SKM-1 (cell line): ENCODE results near the gene MRPL12.

ENCODE experiments used
- DNase-seq: peaks from one replicate; lab custom pipeline; 2025; ENCODE audit not compliant: unreplicated experiment; lab: John Stamatoyannopoulos, UW

MRPL12 gene

DNA sequence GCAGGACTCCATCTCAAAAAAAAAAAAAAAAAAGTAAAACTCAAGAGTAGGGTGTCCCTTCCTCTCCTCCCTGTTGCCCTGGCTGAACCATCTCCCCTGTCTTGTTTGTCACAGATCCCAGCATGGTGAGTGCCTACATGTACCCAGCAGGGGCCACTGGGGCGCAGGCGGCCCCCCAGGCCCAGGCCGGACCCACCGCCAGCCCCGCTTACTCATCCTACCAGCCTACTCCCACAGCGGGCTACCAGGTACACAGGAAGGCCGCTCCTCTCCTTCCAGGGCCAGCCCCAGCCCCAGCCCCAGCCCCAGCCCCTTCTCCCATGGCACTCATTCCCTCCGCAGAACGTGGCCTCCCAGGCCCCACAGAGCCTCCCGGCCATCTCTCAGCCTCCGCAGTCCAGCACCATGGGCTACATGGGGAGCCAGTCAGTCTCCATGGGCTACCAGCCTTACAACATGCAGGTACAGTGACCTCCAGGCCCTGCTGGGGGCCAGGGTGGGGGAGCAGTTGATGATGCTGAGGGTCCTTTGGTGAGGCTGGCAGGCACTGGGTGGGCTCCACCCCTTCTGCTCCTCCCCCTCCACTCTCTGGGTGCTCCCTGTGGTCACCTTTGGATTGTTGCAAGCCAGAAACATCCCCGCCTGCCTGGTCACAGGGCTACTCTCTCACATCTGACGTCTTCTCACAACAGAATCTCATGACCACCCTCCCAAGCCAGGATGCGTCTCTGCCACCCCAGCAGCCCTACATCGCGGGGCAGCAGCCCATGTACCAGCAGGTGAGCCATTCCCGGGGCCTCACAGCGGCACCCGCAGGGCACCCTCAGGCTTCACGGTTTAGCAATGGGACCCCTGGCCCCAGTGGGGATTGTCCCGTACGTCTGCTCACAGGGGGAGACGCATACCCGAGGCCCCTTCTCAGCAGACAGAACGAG, 2.5 kb upstream of the MRPL12 start:
- DNase-seq = no peak

DNA sequence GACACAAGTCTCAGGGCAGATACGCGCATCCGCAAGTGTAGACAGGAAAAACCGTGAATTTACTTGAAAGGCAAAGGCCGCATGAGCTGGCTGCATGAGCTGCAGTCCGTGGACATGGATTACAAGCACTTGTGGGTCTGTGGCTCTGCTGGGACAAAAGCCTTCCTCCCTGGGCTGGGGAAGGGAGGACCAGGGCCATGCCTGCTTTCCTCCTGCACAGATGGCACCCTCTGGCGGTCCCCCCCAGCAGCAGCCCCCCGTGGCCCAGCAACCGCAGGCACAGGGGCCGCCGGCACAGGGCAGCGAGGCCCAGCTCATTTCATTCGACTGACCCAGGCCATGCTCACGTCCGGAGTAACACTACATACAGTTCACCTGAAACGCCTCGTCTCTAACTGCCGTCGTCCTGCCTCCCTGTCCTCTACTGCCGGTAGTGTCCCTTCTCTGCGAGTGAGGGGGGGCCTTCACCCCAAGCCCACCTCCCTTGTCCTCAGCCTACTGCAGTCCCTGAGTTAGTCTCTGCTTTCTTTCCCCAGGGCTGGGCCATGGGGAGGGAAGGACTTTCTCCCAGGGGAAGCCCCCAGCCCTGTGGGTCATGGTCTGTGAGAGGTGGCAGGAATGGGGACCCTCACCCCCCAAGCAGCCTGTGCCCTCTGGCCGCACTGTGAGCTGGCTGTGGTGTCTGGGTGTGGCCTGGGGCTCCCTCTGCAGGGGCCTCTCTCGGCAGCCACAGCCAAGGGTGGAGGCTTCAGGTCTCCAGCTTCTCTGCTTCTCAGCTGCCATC, 1.7 kb upstream of the MRPL12 start:
- no peak for DNase-seq

DNA sequence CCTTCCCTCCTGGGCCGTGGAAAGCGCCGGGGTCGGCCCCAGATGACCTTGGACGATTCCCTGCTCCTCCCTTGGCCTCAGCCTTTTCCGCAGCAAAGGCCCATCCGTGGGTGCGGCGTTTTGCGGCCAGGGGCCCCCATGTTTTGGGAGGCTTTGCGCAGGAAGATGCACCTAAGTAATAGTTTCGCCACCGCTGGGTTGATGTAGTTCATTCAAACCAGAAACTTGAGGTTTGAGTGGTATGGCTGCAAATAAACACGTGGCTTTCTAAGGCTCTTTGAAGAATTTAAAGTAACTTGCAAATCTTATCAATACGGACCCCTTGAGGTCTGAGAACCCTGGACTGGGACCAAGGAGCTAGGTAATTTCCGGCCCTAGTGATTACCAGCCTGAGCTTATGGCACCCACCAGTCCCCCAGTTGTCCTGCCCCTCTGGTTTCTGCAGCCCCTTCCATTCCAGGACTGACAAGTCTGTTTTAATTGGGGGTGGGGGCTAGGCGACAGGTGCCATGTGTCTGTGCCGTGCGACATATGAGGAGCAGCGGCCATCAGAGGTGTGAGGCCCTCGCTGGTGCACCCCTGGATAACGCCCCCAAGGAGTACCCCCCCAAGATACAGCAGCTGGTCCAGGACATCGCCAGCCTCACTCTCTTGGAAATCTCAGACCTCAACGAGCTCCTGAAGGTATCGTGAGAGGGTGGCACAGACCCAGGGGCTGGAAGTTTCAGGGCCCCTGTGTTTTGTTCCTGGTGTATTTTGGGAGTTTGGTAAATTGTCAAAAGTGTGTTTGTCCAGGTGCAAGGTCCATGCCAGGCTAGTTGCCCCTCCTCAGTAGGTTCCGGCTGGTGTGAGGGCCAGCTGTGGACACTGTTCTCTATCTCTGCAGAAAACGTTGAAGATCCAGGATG, 834 bp downstream of the MRPL12 start:
- DNase-seq = no peak

DNA sequence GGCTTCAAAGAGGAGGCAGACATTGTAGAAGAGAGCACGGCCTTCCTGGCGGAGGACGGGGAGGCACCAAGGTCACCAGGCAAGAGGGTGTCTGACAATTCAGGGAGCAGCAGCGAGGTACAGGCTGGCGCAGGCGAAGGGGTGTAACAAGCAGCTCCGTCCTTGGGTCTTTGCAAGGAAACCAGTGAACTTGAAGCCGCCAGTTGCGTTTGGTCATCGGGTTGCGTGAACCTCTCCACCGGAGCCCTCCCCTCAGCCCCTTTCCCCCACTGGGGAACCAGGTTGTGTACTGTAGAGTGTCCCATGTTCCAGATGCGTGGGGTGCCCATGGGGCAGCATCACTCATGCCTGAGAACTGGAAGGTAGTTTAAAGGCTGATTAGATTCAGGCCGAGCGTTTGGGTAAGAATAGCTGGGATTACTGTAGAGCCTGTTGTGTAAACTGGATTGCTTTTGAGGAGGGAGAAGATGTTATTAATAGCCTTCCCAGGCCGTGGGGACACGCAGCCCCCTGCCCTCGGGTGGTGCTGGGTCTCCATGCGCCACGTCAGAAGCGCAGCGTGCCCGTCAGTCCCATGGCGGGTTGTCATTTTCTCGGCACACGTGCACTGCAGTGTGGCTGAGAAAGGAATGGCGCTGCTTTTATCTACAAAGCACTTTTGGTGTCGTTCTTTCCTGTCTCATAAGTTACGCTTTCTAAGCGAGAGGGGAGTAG, 2.5 kb downstream of the MRPL12 start:
- no peak for DNase-seq

DNA sequence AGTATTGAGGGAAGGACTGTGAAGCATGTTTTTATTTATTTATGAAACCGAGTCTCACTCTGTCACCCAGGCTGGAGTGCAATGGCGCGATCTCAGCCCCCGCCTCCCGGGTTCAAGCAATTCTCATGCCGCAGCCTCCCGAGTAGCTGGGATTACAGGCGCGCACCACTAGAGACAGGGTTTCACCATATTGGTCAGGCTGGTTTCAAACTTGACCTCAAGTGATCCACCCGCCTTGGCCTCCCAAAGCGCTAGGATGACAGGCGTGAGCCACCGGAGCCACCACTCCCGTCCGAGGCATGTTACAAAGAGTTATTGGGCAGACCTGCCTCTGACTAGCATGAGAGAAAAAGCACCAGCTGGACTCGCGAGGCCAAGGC, 3.1 kb downstream of the MRPL12 start:
- DNase-seq = no peak

DNA sequence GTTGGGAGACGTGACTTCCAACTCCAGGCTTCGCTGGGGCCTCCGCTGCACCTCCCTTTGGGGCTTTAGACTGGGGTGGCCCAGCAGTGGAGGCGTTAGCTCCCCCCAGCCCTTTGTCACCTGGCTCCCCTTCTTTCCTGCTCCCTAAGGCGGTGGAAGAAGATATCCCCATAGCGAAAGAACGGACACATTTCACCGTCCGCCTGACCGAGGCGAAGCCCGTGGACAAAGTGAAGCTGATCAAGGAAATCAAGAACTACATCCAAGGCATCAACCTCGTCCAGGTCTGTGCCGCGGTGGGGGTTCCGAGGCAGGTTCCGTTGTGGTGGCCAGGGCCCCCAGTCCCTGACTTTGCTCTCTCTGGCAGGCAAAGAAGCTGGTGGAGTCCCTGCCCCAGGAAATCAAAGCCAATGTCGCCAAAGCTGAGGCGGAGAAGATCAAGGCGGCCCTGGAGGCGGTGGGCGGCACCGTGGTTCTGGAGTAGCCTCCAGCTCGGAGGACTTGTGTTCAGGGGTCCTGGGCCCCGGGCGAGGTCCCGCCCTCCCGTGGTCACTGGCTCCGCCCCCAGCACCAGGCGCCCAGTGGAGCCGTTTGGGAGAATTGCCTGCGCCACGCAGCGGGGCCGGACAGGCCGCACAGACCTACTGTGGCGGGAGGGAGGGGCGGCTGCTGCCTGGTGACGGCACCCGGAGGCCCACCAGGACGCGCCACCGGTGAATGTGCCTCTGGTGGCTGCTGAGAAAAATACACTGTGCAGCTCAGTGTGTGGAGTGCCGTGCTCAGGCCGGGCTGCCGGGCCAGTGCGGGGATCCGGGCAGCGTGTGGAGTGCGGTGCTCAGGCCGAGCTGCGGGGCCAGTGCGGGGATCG, 3.8 kb downstream of the MRPL12 start:
- DNase-seq = no peak

DNA sequence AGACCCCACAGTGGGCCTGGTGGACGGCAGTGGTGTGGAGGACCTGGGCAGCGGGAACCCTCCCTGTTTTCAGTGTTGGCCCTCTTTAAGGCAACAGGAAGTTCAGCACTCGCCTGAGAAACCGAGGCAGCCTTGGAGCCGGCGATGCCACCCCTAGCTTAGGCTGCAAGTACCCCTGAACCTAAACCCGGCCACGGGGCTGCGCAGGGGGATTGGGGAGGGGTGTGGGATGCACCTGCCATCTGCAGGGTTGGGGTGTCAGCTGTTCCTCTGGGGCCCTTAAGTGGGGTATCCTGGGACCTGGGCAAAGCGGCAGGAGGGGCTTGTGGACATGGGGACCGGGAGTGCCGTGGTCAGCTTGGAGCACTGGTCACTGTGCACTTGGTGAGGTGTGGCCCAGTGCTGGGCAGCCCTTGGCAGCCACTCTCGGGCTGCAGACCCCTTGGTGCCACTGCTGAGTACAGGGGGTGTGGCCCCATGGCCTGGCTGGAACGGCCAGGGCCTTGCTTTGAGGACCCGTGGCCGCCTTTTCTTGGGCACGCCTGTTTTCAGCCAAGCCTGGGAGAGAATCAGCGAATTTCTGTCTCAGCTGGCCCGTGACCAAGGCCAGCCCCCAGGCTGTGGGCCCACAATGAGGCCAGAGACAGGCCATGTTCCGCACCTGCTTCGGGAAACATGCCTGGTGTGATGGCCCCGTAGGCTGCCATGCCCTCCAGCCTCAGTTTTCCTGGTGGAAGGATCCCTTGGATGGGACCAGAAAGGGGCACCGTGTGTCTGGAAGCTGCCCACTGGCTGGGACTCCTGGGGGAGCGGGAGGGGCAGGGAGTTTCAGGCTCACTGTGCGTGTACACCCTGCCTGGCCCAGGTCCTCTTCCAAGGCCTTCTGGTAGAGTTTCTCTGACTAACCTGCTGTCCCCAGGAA, 4.8 kb downstream of the MRPL12 start:
- DNase-seq = no peak

DNA sequence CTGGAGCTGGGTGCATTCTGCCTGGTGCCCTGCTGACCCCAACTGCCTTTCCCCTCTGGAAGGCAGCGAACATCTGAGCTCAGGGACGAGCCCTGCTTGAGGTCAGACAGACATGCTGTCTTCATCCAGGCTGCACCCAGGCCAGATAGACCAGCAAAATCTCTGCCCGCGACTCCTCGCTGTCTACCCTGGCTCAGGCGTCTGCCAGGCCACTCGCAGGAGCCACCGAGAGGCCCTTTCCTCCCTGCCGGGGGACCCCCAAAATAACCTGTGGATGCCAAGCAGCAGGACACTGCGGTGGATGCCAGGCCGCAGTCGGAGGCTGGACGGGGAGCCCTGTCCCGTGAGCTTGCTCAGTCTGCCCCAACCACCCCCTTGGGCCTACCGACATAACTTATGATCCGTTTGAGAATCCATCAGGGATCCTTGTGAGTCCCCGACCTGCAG, 5.6 kb downstream of the MRPL12 start:
- no peak for DNase-seq

DNA sequence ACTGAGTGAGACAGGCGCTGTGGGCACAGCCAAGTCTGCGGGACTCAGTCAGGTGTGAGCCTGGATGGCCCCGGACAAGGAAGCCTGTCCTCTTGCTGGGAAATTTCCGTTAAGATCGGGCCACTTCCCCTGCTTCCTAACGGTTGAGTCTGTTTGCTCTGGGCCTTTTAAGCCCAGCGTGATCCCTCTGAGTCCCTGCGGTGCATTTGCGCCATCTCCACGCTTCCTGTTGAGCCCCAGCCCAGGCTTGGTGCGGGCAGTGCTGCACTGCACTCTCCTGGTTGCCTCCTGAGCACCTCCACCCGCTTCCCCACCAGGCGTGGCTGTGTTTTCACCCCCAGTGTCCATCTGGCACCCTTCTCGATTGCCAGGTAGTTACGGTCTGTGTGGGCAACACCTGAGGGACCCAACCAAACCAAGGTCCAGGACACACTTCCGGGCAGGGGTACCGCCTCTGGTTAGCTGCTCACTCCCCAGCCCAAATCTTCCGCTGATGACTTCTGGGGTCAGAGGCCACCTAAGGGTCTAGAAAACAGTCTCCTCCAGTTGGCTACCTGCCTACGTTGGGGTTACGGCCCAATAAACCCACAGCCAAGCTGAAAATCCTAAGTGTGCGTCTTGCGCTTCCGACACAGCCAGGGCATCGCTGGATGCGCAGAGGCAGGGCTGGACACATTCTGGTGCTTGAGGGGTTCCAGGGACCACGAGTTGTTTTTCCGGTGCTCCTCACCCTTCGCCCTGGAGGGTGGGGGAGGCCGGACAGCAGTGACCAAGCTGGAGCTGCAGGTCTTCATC, 7.5 kb downstream of the MRPL12 start:
- DNase-seq = peak; percentile 78

DNA sequence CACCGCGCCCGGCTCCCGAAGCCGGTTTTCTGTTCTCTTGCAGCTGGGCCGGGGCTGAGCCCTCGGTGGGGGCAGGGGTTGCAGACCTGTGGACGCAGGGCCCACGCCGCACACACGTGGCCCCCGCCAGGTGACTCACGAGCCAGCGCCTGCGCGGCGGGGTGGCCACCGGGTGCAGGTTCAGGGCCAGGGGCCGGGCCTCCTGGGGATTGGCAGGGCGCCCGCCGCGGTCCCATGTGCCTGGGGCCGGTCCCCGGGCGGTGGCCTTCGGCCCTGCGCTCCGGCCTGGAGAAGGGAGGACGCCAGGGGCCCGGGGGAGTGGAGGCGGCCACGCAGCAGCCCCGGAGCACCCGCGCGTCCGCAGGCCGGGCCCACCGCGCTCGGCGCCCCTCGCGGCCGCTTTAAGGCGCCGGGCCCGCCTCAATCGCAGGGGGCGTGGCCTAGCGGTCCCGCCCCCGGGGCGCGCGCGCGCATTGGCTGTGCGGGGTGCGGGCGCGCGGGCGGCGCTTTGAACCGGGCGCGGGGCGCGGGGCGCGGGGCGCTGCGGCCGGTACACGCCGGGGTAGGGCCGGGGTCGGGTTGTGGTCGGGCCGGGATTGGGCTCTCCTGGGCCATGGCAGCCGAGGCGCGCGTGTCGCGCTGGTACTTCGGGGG, 8.8 kb downstream of the MRPL12 start, which contains the start of gene SLC25A10:
Gene SLC25A10 (plus strand): TSS at position 471 of the 654 bp plus-strand sequence. CDS start 143 bp downstream, at position 614.
- peak; percentile 78 for DNase-seq

DNA sequence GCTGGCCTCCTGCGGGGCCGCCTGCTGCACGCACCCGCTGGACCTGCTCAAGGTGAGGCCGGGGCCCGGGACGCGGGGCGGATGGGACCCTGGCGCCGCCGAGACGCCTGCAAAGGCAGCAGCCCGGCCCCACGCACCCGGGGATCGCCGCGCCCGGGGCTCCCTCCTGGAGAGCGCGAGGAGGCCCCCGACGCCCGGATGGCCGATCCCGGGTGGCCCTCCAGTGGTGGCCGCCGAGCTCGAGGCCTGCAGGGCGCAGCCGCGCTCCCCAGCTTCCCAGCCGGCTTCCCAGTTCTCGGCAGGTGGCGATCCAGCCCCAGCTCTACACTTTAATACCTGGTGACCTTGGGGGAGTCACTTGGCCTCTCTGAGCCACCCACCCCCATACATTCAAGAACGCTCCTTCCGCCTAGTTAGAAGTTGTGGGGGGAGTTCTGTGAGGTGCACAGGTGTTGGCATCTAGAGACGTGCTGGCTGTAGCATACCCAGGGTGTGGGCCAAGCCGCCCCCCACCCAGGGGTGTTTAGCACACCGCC, 9.4 kb downstream of the MRPL12 start:
- no peak for DNase-seq

DNA sequence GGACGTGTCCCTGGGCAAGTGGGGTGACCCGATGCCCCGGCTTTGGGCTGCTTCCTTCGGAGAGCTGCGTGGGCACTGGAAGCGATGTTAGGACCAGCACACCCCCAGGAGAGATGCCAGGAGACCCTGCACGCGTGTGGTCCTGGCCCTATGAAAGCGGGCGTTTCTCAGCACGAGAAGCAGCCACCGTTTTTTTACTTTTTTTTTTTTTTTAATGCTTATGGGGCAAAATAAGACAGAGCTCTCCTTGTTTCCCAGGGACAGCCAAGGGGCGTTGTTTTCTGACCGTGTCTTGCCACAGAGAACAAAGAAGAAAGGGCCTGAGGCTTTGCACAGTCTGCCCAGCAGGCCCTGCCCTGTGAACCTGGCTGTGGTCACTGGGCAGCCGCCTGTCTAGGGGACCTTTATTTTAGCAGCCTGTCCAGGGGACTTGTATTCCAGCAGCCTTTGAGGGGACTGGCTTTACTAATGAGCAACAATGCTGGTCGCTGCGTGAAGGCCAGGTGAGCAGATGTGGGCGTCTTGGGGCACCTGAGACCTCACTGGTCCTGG, 9.9 kb downstream of the MRPL12 start:
- no peak for DNase-seq

DNA sequence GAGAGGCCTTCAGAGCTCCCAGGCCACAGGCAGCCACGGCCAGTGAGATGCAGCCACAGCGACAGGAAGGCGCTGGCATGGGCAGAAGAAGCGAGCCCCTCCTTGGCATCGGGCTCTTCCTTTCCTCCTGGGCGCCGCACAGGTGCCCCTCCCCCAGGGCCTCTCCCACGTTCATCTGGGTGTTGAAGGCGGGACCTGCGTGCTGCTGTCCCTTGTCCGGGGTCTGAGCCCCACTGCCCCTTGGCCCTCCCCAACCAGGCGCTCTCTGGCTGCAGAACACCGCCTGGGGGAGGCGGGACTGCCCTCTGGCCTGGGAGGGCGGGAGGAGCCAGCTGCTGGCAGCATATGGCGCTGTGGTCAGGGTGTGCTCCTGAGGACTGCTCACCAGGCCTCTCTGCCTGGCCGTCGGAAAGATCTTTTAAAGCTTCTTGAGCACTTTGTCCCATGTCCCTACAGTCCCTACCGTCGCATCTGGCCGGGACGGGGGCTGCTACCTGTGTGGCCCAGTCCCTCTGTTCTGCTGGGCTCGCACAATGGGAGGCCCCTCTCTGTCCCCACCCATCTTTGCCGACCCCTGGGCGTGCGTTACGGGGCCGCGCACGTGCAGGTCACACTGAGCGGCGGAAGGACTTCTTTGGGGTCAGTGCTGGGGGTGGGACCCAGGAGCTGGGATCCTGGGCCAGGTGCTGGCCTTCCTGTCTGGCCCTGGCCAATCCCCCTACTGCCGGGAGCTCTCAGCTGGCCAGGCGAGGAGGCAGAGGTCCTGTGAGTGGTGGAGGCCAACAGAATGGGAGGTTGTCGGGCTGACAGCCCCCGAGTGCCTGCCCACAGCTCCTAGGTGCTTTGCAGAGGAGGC, 10.6 kb downstream of the MRPL12 start:
- DNase-seq = no peak

DNA sequence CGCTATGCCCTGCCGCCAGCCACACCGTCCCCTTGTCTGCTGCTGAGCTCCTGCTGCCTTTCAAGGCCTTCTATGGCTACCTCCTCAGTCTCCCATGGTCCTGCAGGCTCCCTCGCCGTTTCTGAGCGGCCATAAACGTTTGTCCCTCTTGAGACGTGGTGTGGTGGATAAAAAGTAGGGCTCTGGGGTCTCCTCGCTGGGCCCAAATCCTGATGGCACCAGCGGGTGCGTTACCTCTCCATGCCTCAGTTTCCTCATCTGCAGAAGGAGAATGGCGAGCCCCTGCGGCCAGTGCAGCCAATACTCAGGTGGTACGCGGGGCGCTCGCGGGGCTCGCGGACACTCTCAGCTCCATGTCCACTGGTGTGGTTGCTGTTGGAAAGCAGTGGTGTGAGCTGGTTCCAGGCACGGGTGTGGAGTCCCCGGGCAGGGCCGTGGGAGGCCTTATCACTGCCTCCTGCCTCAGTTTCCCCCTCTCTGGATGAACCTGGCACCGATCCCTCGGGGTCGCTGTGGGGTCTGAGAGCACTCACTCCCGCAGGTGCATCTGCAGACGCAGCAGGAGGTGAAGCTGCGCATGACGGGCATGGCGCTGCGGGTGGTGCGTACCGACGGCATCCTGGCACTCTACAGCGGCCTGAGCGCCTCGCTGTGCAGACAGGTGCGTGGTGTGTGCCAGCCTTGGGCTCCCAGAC, 11.4 kb downstream of the MRPL12 start:
- DNase-seq = no peak
